H1 (cell line): Measurements from ENCODE around the gene SZT2. TPM values are rescaled to one million over a fixed set of nuclear protein-coding genes. Genes with fewer than 3 reads are reported as not detected.

ENCODE experiments used
- CTCF ChIA-PET: fragments of 300-600 bp; sonication (Branson Sonifier 250); formaldehyde crosslinking; loops from one replicate; lab custom pipeline; 2021; ENCODE audit not compliant: partially characterized antibody; lab: Charles Lee
- POLR2A ChIA-PET: fragments of 300-600 bp; sonication (Branson Sonifier 250); formaldehyde crosslinking; loops from one replicate; lab custom pipeline; 2021; ENCODE audit warnings: inconsistent platforms; ENCODE audit not compliant: partially characterized antibody; lab: Charles Lee
- DNase-seq, 2 experiments: peaks; one replicate each; pipeline versions ENCODE4 v3.0.0 to v3.0.0-alpha.2; 2010 to 2022; ENCODE audit warnings: low spot score in 2 of 2, low read depth in 1 of 2, mixed read lengths in 1 of 2
- FAIRE-seq: peaks from 2 replicates; lab custom pipeline; 2011; peaks lifted over from hg19 to GRCh38; lab: Jason Lieb, UNC
- H2AFZ ChIP-seq: 2 replicates; pipeline ENCODE4 v1.8.1; 2012; ENCODE audit warnings: low read length, inconsistent platforms
- H2AK5ac ChIP-seq: 2 replicates; pipeline ENCODE4 v1.6.1; 2013; ENCODE audit warnings: low read depth, low read length
- H2BK120ac ChIP-seq: replicated peaks from 2 replicates; pipeline ENCODE3; 2013; ENCODE audit warnings: low read depth, low read length, inconsistent platforms
- H2BK12ac ChIP-seq: 2 replicates; pipeline ENCODE4 v1.6.1; 2013; ENCODE audit warnings: low read depth, low read length
- H2BK15ac ChIP-seq: 2 replicates; pipeline ENCODE4 v1.6.1; 2013; ENCODE audit warnings: low read length
- H2BK20ac ChIP-seq: 2 replicates; pipeline ENCODE4 v1.6.1; 2013; ENCODE audit warnings: low read length
- H2BK5ac ChIP-seq: 2 replicates; pipeline ENCODE4 v1.6.1; 2013; ENCODE audit warnings: low read depth, low read length
- H3K14ac ChIP-seq: 2 replicates; pipeline ENCODE4 v1.6.1; 2013; ENCODE audit warnings: inconsistent platforms; ENCODE audit not compliant: insufficient read length
- H3K18ac ChIP-seq: 2 replicates; pipeline ENCODE4 v1.6.1; 2013; ENCODE audit warnings: low read length; ENCODE audit errors: extremely low read depth
- H3K23ac ChIP-seq: 2 replicates; pipeline ENCODE4 v1.6.1; 2013; ENCODE audit warnings: inconsistent platforms; ENCODE audit not compliant: insufficient read length
- H3K23me2 ChIP-seq: 2 replicates; pipeline ENCODE4 v1.6.1; 2013; ENCODE audit warnings: low read depth, low read length
- H3K27ac ChIP-seq: 2 replicates; pipeline ENCODE4 v1.6.1; 2011; ENCODE audit warnings: low read depth, low read length, inconsistent platforms
- H3K27me3 ChIP-seq, 4 experiments: replicated peaks in 1 of 4; 1 replicate in 1 of 4; 2 replicates in 3 of 4; pipeline versions ENCODE4 v1.6.1 to v1.8.1; 2011 to 2013; ENCODE audit warnings: low read length in 3 of 4, mild to moderate bottlenecking in 3 of 4, inconsistent platforms in 2 of 4, mixed read lengths in 2 of 4, moderate library complexity in 1 of 4; ENCODE audit not compliant: control insufficient read depth in 3 of 4, insufficient read depth in 3 of 4; ENCODE audit errors: extremely low read depth in 1 of 4
- H3K36me3 ChIP-seq, 4 experiments: 2 replicates each; pipeline versions ENCODE4 v1.6.1 to v1.8.1; 2011 to 2013; ENCODE audit warnings: mild to moderate bottlenecking in 4 of 4, low read length in 3 of 4, moderate library complexity in 2 of 4, control low read depth in 1 of 4, inconsistent platforms in 1 of 4; ENCODE audit not compliant: insufficient read depth in 4 of 4, control insufficient read depth in 2 of 4
- H3K4ac ChIP-seq: replicated peaks from 2 replicates; pipeline ENCODE3; 2013; ENCODE audit warnings: low read length, low read depth, mixed read lengths, inconsistent platforms; ENCODE audit not compliant: insufficient read length
- H3K4me1 ChIP-seq, 4 experiments: replicated peaks in 1 of 4; 1 replicate in 1 of 4; 2 replicates in 3 of 4; pipeline versions ENCODE4 v1.6.1 to v1.8.1; 2011 to 2013; ENCODE audit warnings: low read length in 3 of 4, inconsistent platforms in 2 of 4, mixed read lengths in 1 of 4; ENCODE audit not compliant: insufficient read depth in 4 of 4, control insufficient read depth in 3 of 4
- H3K4me2 ChIP-seq, 2 experiments: 2 replicates each; pipeline versions ENCODE4 v1.6.1 to v1.8.1; 2011 to 2013; ENCODE audit warnings: low read depth in 2 of 2, low read length in 2 of 2, control low read depth in 1 of 2, inconsistent platforms in 1 of 2, mild to moderate bottlenecking in 1 of 2; ENCODE audit not compliant: insufficient read depth in 1 of 2
- H3K4me3 ChIP-seq, 4 experiments: fragments of 200-600, 300-600 bp in 1 of 4; sonication (generic), shearing (Covaris generic), sonication (Bioruptor Twin) in 1 of 4; 2 replicates each; pipeline versions ENCODE4 v1.5.1 to v1.8.1; 2011 to 2016; ENCODE audit warnings: low read length in 4 of 4, low read depth in 3 of 4, control low read depth in 2 of 4, inconsistent platforms in 2 of 4, mild to moderate bottlenecking in 2 of 4, mixed read lengths in 1 of 4, moderate library complexity in 1 of 4; ENCODE audit not compliant: insufficient read depth in 2 of 4; ENCODE audit errors: extremely low read depth in 1 of 4
- H3K56ac ChIP-seq: replicated peaks from 2 replicates; pipeline ENCODE3; 2013; ENCODE audit warnings: low read depth, mild to moderate bottlenecking, mixed read lengths, low read length, inconsistent platforms; ENCODE audit not compliant: insufficient read length
- H3K79me1 ChIP-seq: 2 replicates; pipeline ENCODE4 v1.6.1; 2013; ENCODE audit warnings: low read depth, low read length, control low read depth
- H3K79me2 ChIP-seq, 2 experiments: 2 replicates each; pipeline versions ENCODE4 v1.6.1 to v1.8.1; 2012 to 2013; ENCODE audit warnings: low read length in 2 of 2, mild to moderate bottlenecking in 2 of 2, inconsistent platforms in 1 of 2; ENCODE audit not compliant: insufficient read depth in 2 of 2, control insufficient read depth in 1 of 2
- H3K9ac ChIP-seq, 4 experiments: replicated peaks in 1 of 4; 1 replicate in 1 of 4; 2 replicates in 3 of 4; pipeline versions ENCODE4 v1.6.1 to v1.8.1; 2011 to 2013; ENCODE audit warnings: low read depth in 3 of 4, low read length in 3 of 4, control low read depth in 2 of 4, mild to moderate bottlenecking in 2 of 4, moderate library complexity in 2 of 4, inconsistent platforms in 1 of 4; ENCODE audit errors: extremely low read depth in 1 of 4
- H3K9me3 ChIP-seq, 2 experiments: 2 replicates each; pipeline versions ENCODE4 v1.6.1 to v1.8.1; 2012 to 2013; ENCODE audit warnings: mild to moderate bottlenecking in 2 of 2, moderate library complexity in 2 of 2, control low read depth in 1 of 2, inconsistent platforms in 1 of 2, low read depth in 1 of 2, low read length in 1 of 2, mixed read lengths in 1 of 2; ENCODE audit not compliant: insufficient read depth in 2 of 2
- H4K20me1 ChIP-seq, 2 experiments: replicated peaks in 1 of 2; 2 replicates each; pipeline versions ENCODE3 to v1.8.1; 2011 to 2013; ENCODE audit warnings: inconsistent platforms in 2 of 2, low read length in 2 of 2, mild to moderate bottlenecking in 1 of 2; ENCODE audit not compliant: insufficient read depth in 2 of 2, control insufficient read depth in 1 of 2
- H4K5ac ChIP-seq: 2 replicates; pipeline ENCODE4 v1.6.1; 2013; ENCODE audit warnings: low read length, low read depth, mixed read lengths, inconsistent platforms; ENCODE audit not compliant: insufficient read length
- H4K8ac ChIP-seq: 2 replicates; pipeline ENCODE4 v1.8.0; 2013; ENCODE audit warnings: mild to moderate bottlenecking, moderate library complexity, low read length, inconsistent platforms; ENCODE audit not compliant: insufficient read depth; ENCODE audit errors: extremely low read depth
- H4K91ac ChIP-seq: replicated peaks from 2 replicates; pipeline ENCODE3; 2013; ENCODE audit warnings: low read length, mixed read lengths, inconsistent platforms; ENCODE audit not compliant: insufficient read length
- BCL11A ChIP-seq, 2 experiments: IDR thresholded peaks; one replicate each; pipeline ENCODE4 v1.6.1; 2011; ENCODE audit warnings: low read depth in 2 of 2, low read length in 2 of 2, mild to moderate bottlenecking in 2 of 2
- CBX8 ChIP-seq: fragments of 300-800, 300-1000 bp; sonication (generic); IDR thresholded peaks from 2 replicates; pipeline ENCODE4 v1.7.1; 2016; ENCODE audit warnings: low read depth, low read length, borderline replicate concordance
- CTBP2 ChIP-seq: IDR thresholded peaks from 2 replicates; pipeline ENCODE4 v1.7.0; 2011; ENCODE audit warnings: borderline replicate concordance, mild to moderate bottlenecking, moderate library complexity, mixed read lengths, low read length; ENCODE audit not compliant: insufficient read depth, insufficient read length
- FOSL1 ChIP-seq: IDR thresholded peaks from 2 replicates; pipeline ENCODE4 v1.6.1; 2011; ENCODE audit warnings: mild to moderate bottlenecking, low read depth, low read length, moderate library complexity; ENCODE audit not compliant: insufficient read depth
- GABPA ChIP-seq: IDR thresholded peaks from 2 replicates; pipeline ENCODE4 v1.6.1; 2011; ENCODE audit warnings: mild to moderate bottlenecking, low read length, moderate library complexity, borderline replicate concordance; ENCODE audit not compliant: insufficient read depth
- JUND ChIP-seq: IDR thresholded peaks from 2 replicates; pipeline ENCODE4 v1.6.1; 2011; ENCODE audit warnings: mild to moderate bottlenecking, improper control_type of control experiment, low read length
- KDM5A ChIP-seq: fragments of 200-600 bp; IDR thresholded peaks from 2 replicates; pipeline ENCODE4 v1.7.1; 2012; ENCODE audit warnings: mild to moderate bottlenecking, low read length, inconsistent platforms, mixed read lengths
- MAFK ChIP-seq: IDR thresholded peaks from 2 replicates; pipeline ENCODE4 v1.6.1; 2012; ENCODE audit warnings: low read depth, mild to moderate bottlenecking, improper control_type of control experiment, low read length
- POLR2A ChIP-seq, 2 experiments: IDR thresholded peaks; 1 replicate in 1 of 2; 2 replicates in 1 of 2; pipeline ENCODE4 v1.6.1; 2011; ENCODE audit warnings: low read depth in 2 of 2, low read length in 2 of 2, mild to moderate bottlenecking in 2 of 2; ENCODE audit errors: control extremely low read depth in 1 of 2
- RXRA ChIP-seq: IDR thresholded peaks from 2 replicates; pipeline ENCODE4 v1.6.1; 2011; ENCODE audit warnings: low read depth, mild to moderate bottlenecking, low read length, moderate library complexity; ENCODE audit not compliant: insufficient read depth
- SAP30 ChIP-seq: fragments of 300-600 bp; sonication (generic); IDR thresholded peaks from 2 replicates; pipeline ENCODE4 v1.7.1; 2012; ENCODE audit warnings: low read length, moderate library complexity, mild to moderate bottlenecking, inconsistent platforms; ENCODE audit not compliant: insufficient read depth, insufficient replicate concordance
- SIRT6 ChIP-seq: IDR thresholded peaks from one replicate; pipeline ENCODE4 v1.7.1; 2012; ENCODE audit warnings: low read length, inconsistent platforms
- SP1 ChIP-seq: IDR thresholded peaks from 2 replicates; pipeline ENCODE4 v1.6.1; 2011; ENCODE audit warnings: low read depth, low read length
- SRF ChIP-seq: IDR thresholded peaks from 2 replicates; pipeline ENCODE4 v1.6.1; 2011; ENCODE audit warnings: mild to moderate bottlenecking, low read depth, low read length, moderate library complexity
- YY1 ChIP-seq: IDR thresholded peaks from 2 replicates; pipeline ENCODE4 v1.6.1; 2011; ENCODE audit warnings: low read depth, mild to moderate bottlenecking, low read length
- WGBS, 2 experiments: shearing (Covaris generic) in 1 of 2; methylation state at CpG; one replicate each; pipeline versions ENCODE4 v1.1.6 to v1.1.7; 2013 to 2015; ENCODE audit warnings: low lambda C conversion rate in 2 of 2, mixed read lengths in 2 of 2, inconsistent platforms in 1 of 2, low coverage in 1 of 2, missing lambda C conversion rate in 1 of 2; ENCODE audit not compliant: insufficient replicate concordance in 2 of 2, insufficient coverage in 1 of 2, insufficient read length in 1 of 2; ENCODE audit errors: extremely low coverage in 1 of 2, missing lambda C conversion rate in 1 of 2; 5-methylcytosine and 5-hydroxymethylcytosine counted together
- polyA plus RNA-seq, 7 experiments: library from polyadenylated mRNA; depleted of rRNA in 3 of 7; stranded (reverse) in 5 of 7; unstranded in 2 of 7; fragments of >200 nt in 5 of 7; fragments of 200-250 nt in 2 of 7; gene quantifications; 1 replicate in 5 of 7; 2 replicates in 1 of 7; 4 replicates in 1 of 7; pipeline versions ENCODE4 v1.2.1 to v1.2.3, GENCODE V29; 2011 to 2013; ENCODE audit warnings: missing spikeins in 2 of 7, mixed read lengths in 2 of 7
- total RNA-seq: library from RNA; stranded (reverse); fragmentation: NEBNext Ultra II Directional; extraction: Animal tissue kit (Norgen Biotek cat#: 25700); gene quantifications from 2 replicates; pipeline ENCODE4 v1.2.1, GENCODE V29; 2021

Gene SZT2
- total and polyA plus RNA-seq, 2 of the 8 experiments (the other 6 are each of a cell fraction or from before 2014, with no cell fraction given): 4.7 to 12.9 TPM

DNA sequence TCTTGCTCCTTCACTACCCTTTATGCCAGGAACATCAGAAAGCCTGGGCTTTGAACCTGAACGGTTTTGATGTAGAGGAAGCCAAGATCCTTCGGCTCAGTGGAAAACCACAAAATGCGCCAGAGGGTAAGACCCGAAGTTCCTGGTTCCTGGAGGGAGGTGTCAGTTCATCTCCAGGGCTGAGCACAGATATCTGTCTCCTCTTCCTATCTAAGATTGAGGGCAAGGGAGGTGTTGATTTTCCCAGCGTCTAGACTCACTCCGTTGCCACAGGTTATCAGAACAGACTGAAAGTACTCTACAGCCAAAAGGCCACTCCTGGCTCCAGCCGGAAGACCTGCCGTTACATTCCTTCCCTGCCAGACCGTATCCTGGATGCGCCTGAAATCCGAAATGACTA lies 30.0 kb upstream of the SZT2 start:
- peak overlapping the region; percentile 75 to 92 (median 82) for H3K4me3 ChIP-seq
- H3K36me3 ChIP-seq: peaks cover 21 to 51% (median 34%) of the 10 kb centered on the region in 4 experiments
- no peak overlapping the region for H4K91ac ChIP-seq
- no peak overlapping the region for H3K18ac ChIP-seq
- no peak overlapping the region for H4K5ac ChIP-seq
- no peak overlapping the region for H2AK5ac ChIP-seq
- H3K27me3 ChIP-seq: no peaks in the 10 kb centered on the region
- H4K8ac ChIP-seq: no peak overlapping the region
- H3K9ac ChIP-seq: peak overlapping the region; percentile 66 to 89 (median 86)
- H2BK120ac ChIP-seq: no peak overlapping the region
- H3K14ac ChIP-seq: no peak overlapping the region
- peaks cover 5 to 14% (median 8%) of the 10 kb centered on the region in 4 experiments for H3K4me1 ChIP-seq
- H2AFZ ChIP-seq: no peak overlapping the region
- ChIA-PET CTCF (interaction anchor here (0.9 to 1.8 kb wide), 4 partner anchors 51 to 123 kb away, joined by 3 to 7 read pairs (median 4); no protein-coding TSS in a partner anchor), POLR2A (interaction anchor here (1.0 to 2.4 kb wide), 10 partner anchors 12 to 132 kb away, joined by 3 to 19 read pairs (median 9); partner anchors contain the start of genes MED8 and SZT2)
- DNase-seq: no peak
- peaks cover 10 to 27% of the 10 kb centered on the region in 2 experiments for H3K79me2 ChIP-seq
- no peak overlapping the region for H2BK20ac ChIP-seq
- H2BK5ac ChIP-seq: no peak overlapping the region
- peaks cover 11% of the 10 kb centered on the region for H3K79me1 ChIP-seq
- no peak overlapping the region for H3K23ac ChIP-seq
- WGBS, 2 experiments: 74% methylated on average over 11 of the region's 11 CpGs; no CpG with 5 or more reads in 1 of the 2 experiments
- peaks cover 7% of the 10 kb centered on the region for H3K23me2 ChIP-seq
- peaks cover 10 to 12% of the 10 kb centered on the region in 2 experiments for H4K20me1 ChIP-seq
- H2BK12ac ChIP-seq: no peak overlapping the region
- no peak overlapping the region for H3K56ac ChIP-seq
- no peak for FAIRE-seq
- no peaks in the 10 kb centered on the region for H3K9me3 ChIP-seq
- H3K4me2 ChIP-seq: peak overlapping the region; percentile 72 to 77
- H3K27ac ChIP-seq: no peak overlapping the region
- H2BK15ac ChIP-seq: no peak overlapping the region
- H3K4ac ChIP-seq: no peak overlapping the region
- TF ChIP-seq SRF (no peak), KDM5A (no peak), YY1 (no peak), SAP30 (no peak), GABPA (no peak), CBX8 (no peak), CTBP2 (no peak), POLR2A (IDR thresholded peaks at IDR 0.05; ENCODE audit: control extremely low read depth in 1 of 2, low read depth in 2 of 2, low read length in 2 of 2) (no peak), BCL11A (IDR thresholded peaks at IDR 0.05; ENCODE audit: low read depth in 2 of 2, low read length in 2 of 2) (no peak), RXRA (no peak), SIRT6 (no peak), FOSL1 (no peak), JUND (no peak), MAFK (no peak), SP1 (no peak)
